GM18870 (cell line): ENCODE measurements around the gene DYNC1I1.

Experiments used
- ATAC-seq: cut with Tn5 transposase; IDR thresholded peaks from one replicate; pipeline ENCODE4 v1.9.1; 2021; ENCODE audit warnings: moderate library complexity; ENCODE audit not compliant: unreplicated experiment

Gene DYNC1I1

GRCh38 chr7:95772298-95772770 lies at the start of gene DYNC1I1:
Gene DYNC1I1 (plus strand): TSS chr7:95772554. CDS start chr7:95804730, 32,176 bp downstream.
- ATAC-seq: peak; percentile 75

GRCh38 chr7:95723583-95724180 lies 48.7 kb upstream of the DYNC1I1 start:
- peak; percentile 73 for ATAC-seq

DNA sequence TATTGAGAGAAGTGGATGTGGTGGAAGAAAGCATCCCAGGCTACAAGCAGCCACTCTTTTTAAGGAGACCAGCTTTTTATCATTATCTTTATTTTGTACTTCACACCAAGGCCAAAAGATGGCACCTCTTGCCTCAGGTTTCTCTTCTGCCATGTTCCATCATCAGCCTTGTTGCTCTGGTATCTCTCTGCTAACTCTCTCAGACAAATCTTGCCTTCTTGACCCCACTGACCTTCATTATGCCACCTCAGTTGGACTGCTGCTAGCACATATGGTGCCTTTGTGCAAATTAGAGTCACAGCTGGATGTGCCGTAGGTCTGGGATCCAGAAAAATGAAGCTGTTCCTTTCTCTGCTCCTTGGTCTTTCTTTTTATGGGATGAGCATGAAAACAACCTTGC lies 47.1 kb upstream of the DYNC1I1 start:
- ATAC-seq: no peak

DNA sequence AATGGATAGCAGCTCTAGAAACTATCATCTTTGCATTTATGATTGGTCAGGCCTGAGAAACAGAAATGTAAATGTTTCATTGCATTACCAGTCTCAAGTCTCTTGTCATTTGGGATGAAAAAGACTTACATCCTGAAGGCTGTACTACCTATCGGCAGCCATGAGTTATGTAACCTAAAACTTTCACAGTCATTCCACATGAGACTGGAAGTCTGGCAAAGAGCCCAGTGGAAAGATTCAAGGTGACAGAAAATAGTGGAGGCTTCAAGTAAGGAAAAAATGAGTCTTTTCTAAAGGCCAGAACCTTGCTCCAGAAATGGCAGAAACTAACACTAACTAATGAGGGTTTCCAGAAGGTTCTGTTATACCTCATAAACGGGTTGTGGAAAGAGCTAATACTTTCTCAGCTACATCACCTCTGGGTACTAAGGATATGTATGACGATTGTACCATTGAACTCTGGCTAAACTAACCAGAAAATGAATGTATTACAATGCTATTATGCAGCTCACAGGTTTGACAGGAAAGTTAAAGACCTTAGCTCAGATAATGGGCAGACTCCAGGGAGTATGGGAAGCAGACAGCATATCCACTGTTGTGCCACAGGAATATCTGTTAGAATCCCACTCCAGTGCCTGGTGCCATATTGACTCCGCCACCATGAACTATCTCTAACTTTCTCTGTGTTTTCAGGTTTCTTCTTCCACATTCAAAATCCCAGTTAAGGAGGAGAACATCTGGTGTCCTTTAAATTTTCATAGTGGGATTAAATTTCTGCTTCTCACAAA lies 41.7 kb upstream of the DYNC1I1 start:
- no peak for ATAC-seq

DNA sequence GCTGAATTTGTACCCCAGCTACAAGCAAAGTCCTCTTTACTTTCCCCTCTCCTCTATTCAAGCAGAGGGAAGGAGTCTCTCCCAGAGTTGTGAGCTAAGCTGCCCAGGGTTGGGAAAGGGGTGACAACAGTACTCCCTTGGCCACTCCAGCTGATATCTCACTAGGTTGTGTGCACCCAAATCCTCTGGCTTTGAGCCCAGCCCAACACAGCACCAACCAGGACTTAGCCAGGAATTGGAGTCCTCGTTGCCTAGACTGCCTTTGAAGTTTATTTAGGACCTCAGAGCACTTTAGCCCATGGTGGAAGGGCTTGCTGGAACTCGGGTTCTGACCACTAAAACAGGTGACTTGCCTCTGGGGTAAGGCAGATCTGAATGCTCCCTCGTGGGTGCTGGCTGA lies 35.7 kb upstream of the DYNC1I1 start:
- ATAC-seq: no peak

- ATAC-seq: no peak
Observed at GRCh38 chr7:95737828-95738505, 34.4 kb upstream of the DYNC1I1 start.

DNA sequence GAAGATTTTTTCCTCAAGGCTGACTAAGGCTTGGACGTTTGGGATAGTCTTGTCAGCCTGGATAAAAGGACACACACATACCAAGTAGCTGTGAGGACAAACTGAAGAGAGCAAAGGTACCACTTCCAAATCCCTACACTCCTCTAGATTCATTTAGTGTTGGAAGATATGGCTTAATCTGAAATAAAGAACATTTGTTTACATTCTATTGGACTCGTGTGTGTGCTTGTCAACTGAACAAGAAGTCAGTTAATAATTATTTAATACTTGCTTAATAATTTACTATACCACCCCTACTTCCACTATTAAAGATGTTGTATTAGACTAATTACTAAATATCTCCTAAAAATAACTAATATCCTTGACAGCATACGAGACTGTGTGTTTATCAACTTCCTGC lies 23.3 kb upstream of the DYNC1I1 start:
- ATAC-seq: no peak

GRCh38 chr7:95749515-95749914 lies 22.8 kb upstream of the DYNC1I1 start:
- no peak for ATAC-seq

DNA sequence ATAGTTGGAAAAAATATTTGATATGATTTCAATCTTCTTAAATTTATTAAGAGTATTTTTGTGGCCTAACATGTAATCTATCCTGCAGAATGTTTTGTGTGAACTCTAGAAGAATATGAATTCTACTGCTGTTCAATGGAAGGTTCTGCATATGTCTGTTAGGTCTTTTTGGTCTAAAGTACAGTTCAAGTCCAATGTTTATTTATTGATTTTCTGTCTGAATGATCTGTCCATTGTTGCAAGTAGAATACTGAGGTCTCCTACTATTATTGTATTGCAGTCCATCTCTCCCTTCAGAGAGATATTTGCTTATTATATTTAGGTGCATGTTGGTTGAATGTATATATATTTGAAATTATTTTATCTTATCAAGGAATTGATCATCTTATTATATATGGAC lies 18.9 kb upstream of the DYNC1I1 start:
- no peak for ATAC-seq

- no peak for ATAC-seq
Observed at GRCh38 chr7:95755277-95755934, 16.9 kb upstream of the DYNC1I1 start.

- ATAC-seq: no peak
Observed at GRCh38 chr7:95758187-95758586, 14.2 kb upstream of the DYNC1I1 start.

DNA sequence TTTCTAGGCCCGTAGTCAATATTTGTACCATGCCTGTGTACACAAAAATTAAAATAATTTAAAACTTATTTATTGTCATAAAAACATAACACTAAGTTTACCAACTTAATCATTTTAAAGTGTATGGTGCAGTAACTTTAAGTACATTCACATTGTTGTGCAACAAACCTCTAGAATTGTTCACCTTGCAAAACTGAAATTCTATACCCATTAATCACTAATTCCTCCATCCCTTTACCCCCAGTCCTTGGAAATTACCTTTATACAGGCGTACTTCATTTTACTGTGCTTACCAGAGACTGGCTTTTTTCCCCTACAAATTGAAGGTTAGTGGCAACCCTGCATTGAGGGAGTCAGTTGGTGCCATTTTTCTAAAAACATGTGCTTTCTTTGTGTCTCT lies 6.3 kb upstream of the DYNC1I1 start:
- ATAC-seq: no peak

DNA sequence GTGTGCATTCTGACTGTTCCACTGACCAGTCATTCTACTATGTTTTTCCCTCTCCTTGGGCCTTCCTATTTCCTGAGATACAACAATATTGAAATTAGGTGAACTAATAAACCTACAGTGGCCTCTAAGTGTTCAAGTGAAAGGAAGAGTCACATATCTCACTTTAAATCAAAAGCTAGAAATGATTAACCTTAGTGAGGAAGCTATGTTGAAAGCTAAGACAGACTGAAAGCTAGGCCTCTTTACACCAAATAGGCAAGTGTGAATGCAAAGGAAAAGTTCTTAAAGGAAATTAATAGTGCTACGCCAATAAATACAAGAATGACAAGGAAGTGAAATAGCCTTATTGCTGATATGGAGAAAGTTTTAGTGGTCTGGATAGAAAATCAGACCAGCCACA lies 5.7 kb upstream of the DYNC1I1 start:
- ATAC-seq: peak; percentile 65

GRCh38 chr7:95772771-95773581 lies 622 bp downstream of the DYNC1I1 start:
- ATAC-seq: peak; percentile 18

DNA sequence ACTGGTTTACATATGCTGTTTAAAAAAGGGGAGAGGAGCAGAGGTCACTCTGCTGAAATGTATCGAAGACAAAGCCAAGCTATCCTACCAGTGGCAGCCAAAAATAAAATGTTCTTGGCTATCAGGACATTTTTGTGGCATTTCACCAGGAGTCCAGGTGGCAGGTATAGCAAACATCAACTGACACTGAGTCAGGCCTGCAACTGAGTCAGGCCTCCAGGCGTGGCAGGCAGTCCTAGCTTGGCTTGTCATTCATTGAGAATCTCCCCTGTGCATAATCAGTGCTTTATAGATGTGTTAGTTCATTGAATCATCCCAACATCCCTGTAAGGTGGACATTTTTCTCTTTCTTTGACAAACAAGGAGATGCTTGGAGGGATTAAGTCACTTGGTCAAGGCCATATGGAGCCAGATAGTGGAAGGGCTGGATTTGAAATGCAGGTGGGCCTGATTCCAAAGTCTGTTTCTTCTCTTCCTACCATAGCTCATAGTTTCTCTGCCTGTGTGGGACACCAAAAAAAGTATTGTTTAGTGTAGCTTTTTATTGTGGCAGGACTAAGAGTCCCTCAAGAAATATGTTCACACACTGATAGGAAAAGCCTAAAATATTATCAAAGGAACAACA lies 4.3 kb downstream of the DYNC1I1 start:
- no peak for ATAC-seq

DNA sequence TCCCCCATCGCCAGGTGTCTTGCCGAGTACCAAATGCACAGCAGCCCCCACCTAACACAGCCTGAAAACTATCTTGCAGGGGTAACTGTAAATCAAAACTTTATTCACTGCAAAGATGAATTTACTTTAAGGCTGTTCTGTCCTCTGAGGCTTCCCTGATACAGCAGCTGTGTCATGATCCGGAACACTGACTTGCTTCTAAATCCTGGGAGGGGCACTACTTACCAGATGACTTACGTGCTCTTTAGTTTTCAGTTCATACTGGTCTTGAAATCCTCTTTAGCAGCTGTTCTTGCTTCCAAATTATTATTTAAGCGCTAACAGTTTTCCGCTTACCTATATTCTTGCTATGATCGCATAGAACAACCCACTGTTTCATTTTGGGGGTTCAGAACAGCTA lies 4.9 kb downstream of the DYNC1I1 start:
- no peak for ATAC-seq

DNA sequence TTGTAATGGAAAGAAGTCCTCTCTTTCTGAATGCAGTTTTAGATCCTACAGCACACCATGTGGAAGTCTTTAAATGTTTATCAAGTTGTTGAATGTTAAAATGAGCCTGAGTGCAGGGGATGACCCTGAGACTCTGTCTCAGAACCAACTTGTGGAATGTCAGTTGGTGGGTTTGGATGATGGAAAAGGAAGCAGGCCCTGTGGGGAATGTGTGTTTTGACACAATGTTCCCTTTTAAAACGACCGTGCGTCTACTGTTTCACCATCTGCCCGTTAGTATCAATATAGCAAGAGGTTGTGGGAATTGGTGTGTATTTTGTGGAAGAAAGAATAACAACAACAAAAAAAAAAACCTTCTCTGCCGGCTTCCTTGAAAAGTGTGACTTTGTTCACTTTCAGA lies 8.3 kb downstream of the DYNC1I1 start:
- no peak for ATAC-seq

- no peak for ATAC-seq
Observed at GRCh38 chr7:95781961-95782586, 9.7 kb downstream of the DYNC1I1 start.

- no peak for ATAC-seq
Observed at GRCh38 chr7:95784796-95785195, 12.4 kb downstream of the DYNC1I1 start.

GRCh38 chr7:95788258-95788657 lies 15.9 kb downstream of the DYNC1I1 start:
- ATAC-seq: no peak
